ENCODE results near the gene DVL2. TPM values are rescaled to one million over a fixed set of nuclear protein-coding genes. Genes with fewer than 3 reads are reported as not detected.
A peak's percentile ranks its signal among the peaks of the same experiment; 100 is the strongest.

DVL2 gene
- polyA plus RNA-seq, 4 donors = 46.3 to 70.6 (median 51.4) TPM

- peak in 2 of 4 donors; percentile 10 to 34 for DNase-seq (ENCODE audit: low read depth in 4 of 4, low spot score in 3 of 4)
These were observed 56.3 kb downstream of the DVL2 start for GRCh38 chr17:7177954-7178477.

- peak; percentile 66 to 80 (median 70) for DNase-seq (ENCODE audit: low read depth in 4 of 4, low spot score in 3 of 4)
These were observed 56.9 kb downstream of the DVL2 start for GRCh38 chr17:7177191-7177953.

GRCh38 chr17:7176841-7177190 is 57.5 kb downstream of the DVL2 start:
- DNase-seq (ENCODE audit: low read depth in 4 of 4, low spot score in 3 of 4) = peak in 1 of 4 donors; percentile 28

DNA sequence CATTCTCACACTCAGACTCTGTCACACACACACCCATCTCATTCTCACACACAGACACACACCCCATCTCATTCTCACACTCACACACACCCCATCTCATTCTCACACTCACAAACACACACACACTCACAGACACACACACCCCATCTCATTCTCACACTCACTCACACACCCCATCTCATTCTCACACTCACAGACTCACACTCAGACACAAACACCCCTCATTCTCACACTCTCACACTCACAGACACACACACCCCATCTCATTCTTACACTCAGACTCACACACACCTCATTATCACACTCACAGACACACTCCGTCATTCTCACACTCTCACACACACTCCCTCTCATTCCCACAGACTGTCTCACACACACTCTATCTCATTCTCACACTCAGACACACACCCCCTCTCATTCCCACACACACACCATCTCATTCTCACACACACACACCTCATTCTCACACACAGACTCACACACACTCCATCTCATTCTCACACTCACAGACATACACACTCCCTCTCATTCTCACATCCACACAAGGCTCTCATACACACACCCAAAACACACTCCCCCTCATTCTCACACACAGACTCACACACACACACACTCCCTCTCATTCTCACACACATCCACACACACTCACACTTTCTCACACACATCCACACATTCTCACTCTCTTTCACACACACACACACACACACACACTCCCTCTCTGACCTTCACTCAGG is 58.0 kb downstream of the DVL2 start:
- no peak for DNase-seq (ENCODE audit: low read depth in 4 of 4, low spot score in 3 of 4)

Other genes with a start within 250 kb of the DVL2 start
- gene ALOX12, start 238.5 kb downstream of the DVL2 start, polyA plus RNA-seq (ENCODE audit: insufficient read length in 4 of 4) = 1 to 10 TPM; 1.2 to 3.2 (median 2.1) TPM
- 100 to 1,000 TPM; 108 to 194 (median 188) TPM for gene RNASEK, start 221.9 kb downstream of the DVL2 start, polyA plus RNA-seq (ENCODE audit: insufficient read length in 4 of 4)
- 10 to 100 TPM; 20.0 to 25.0 (median 23.9) TPM for gene BCL6B, start 211.5 kb downstream of the DVL2 start, polyA plus RNA-seq (ENCODE audit: insufficient read length in 4 of 4)
- gene SLC16A13, start 198.5 kb downstream of the DVL2 start, polyA plus RNA-seq (ENCODE audit: insufficient read length in 4 of 4) = 1 to 10 TPM; 1.5 to 3.8 (median 3.0) TPM
- gene SLC16A11, start 190.4 kb downstream of the DVL2 start, polyA plus RNA-seq (ENCODE audit: insufficient read length in 4 of 4) = under 1 TPM; 0.37 to 0.93 (median 0.45) TPM
- 1 to 10 TPM in 3 of 4 donors, under 1 TPM in 1; 0.99 to 2.0 (median 1.1) TPM for gene CLEC10A, start 154.3 kb downstream of the DVL2 start, polyA plus RNA-seq (ENCODE audit: insufficient read length in 4 of 4)
- gene ASGR2, start 119.7 kb downstream of the DVL2 start, polyA plus RNA-seq (ENCODE audit: insufficient read length in 4 of 4) = 1 to 10 TPM in 3 of 4 donors, under 1 TPM in 1; 0.92 to 2.0 (median 1.7) TPM
- gene ASGR1, start 55.1 kb downstream of the DVL2 start, polyA plus RNA-seq (ENCODE audit: insufficient read length in 4 of 4) = 1 to 10 TPM; 3.9 to 7.9 (median 5.9) TPM
- gene DLG4, start 14.7 kb downstream of the DVL2 start, polyA plus RNA-seq (ENCODE audit: insufficient read length in 4 of 4) = 10 to 100 TPM; 25.8 to 50.7 (median 41.7) TPM
- gene ACADVL, start 14.6 kb downstream of the DVL2 start, polyA plus RNA-seq (ENCODE audit: insufficient read length in 4 of 4) = 100 to 1,000 TPM; 318 to 561 (median 453) TPM
- gene PHF23, start 4.9 kb upstream of the DVL2 start, polyA plus RNA-seq (ENCODE audit: insufficient read length in 4 of 4) = 10 to 100 TPM; 39.1 to 62.6 (median 52.5) TPM
- 100 to 1,000 TPM; 327 to 487 (median 427) TPM for gene GABARAP, start 7.9 kb upstream of the DVL2 start, polyA plus RNA-seq (ENCODE audit: insufficient read length in 4 of 4)
- 100 to 1,000 TPM; 146 to 158 (median 156) TPM for gene CTDNEP1, start 17.2 kb upstream of the DVL2 start, polyA plus RNA-seq (ENCODE audit: insufficient read length in 4 of 4)
- 10 to 100 TPM; 45.9 to 53.5 (median 48.1) TPM for gene ELP5, start 17.7 kb upstream of the DVL2 start, polyA plus RNA-seq (ENCODE audit: insufficient read length in 4 of 4)
- 10 to 100 TPM in 3 of 4 donors, 1 to 10 TPM in 1; 1.3 to 58.7 (median 50.8) TPM for gene CLDN7, start 28.0 kb upstream of the DVL2 start, polyA plus RNA-seq (ENCODE audit: insufficient read length in 4 of 4)
- gene SLC2A4, start 47.2 kb upstream of the DVL2 start, polyA plus RNA-seq (ENCODE audit: insufficient read length in 4 of 4) = 1 to 10 TPM; 1.5 to 2.8 (median 1.9) TPM
- 1 to 10 TPM; 1.9 to 4.1 (median 2.7) TPM for gene YBX2, start 60.1 kb upstream of the DVL2 start, polyA plus RNA-seq (ENCODE audit: insufficient read length in 4 of 4)
- 100 to 1,000 TPM; 247 to 327 (median 311) TPM for gene EIF5A, start 73.1 kb upstream of the DVL2 start, polyA plus RNA-seq (ENCODE audit: insufficient read length in 4 of 4)
- gene GPS2, start 80.8 kb upstream of the DVL2 start, polyA plus RNA-seq (ENCODE audit: insufficient read length in 4 of 4) = 100 to 1,000 TPM in 1 of 4 donors, 10 to 100 TPM in 3; 73.8 to 104 (median 90.1) TPM
- gene NEURL4, start 94.8 kb upstream of the DVL2 start, polyA plus RNA-seq (ENCODE audit: insufficient read length in 4 of 4) = 10 to 100 TPM; 25.7 to 43.8 (median 27.8) TPM
- gene ACAP1, start 102.0 kb upstream of the DVL2 start, polyA plus RNA-seq (ENCODE audit: insufficient read length in 4 of 4) = 10 to 100 TPM in 2 of 4 donors, 1 to 10 TPM in 2; 6.9 to 11.0 (median 8.8) TPM
- 10 to 100 TPM; 10.9 to 12.1 (median 11.6) TPM for gene KCTD11, start 117.6 kb upstream of the DVL2 start, polyA plus RNA-seq (ENCODE audit: insufficient read length in 4 of 4)
- gene TMEM95, start 120.6 kb upstream of the DVL2 start, polyA plus RNA-seq (ENCODE audit: insufficient read length in 4 of 4) = not detected
- 1 to 10 TPM in 3 of 4 donors, under 1 TPM in 1; 1.00 to 6.1 (median 5.2) TPM for gene TNK1, start 146.6 kb upstream of the DVL2 start, polyA plus RNA-seq (ENCODE audit: insufficient read length in 4 of 4)
- gene PLSCR3, start 160.0 kb upstream of the DVL2 start, polyA plus RNA-seq (ENCODE audit: insufficient read length in 4 of 4) = 10 to 100 TPM; 30.3 to 48.7 (median 39.6) TPM
- 10 to 100 TPM; 52.8 to 90.1 (median 80.5) TPM for gene TMEM256, start 169.6 kb upstream of the DVL2 start, polyA plus RNA-seq (ENCODE audit: insufficient read length in 4 of 4)
- 10 to 100 TPM; 21.4 to 55.8 (median 32.8) TPM for gene NLGN2, start 173.3 kb upstream of the DVL2 start, polyA plus RNA-seq (ENCODE audit: insufficient read length in 4 of 4)
- not detected for gene SPEM1, start 185.8 kb upstream of the DVL2 start, polyA plus RNA-seq (ENCODE audit: insufficient read length in 4 of 4)
- under 1 TPM in 1 of 4 donors, not detected in 3; 0.18 TPM for gene SPEM2, start 191.1 kb upstream of the DVL2 start, polyA plus RNA-seq (ENCODE audit: insufficient read length in 4 of 4)
- not detected for gene SPEM3, start 194.3 kb upstream of the DVL2 start, polyA plus RNA-seq (ENCODE audit: insufficient read length in 4 of 4)
- 1 to 10 TPM; 1.1 to 4.8 (median 3.8) TPM for gene TMEM102, start 200.9 kb upstream of the DVL2 start, polyA plus RNA-seq (ENCODE audit: insufficient read length in 4 of 4)
- 10 to 100 TPM in 1 of 4 donors, 1 to 10 TPM in 3; 5.6 to 17.1 (median 8.5) TPM for gene FGF11, start 205.0 kb upstream of the DVL2 start, polyA plus RNA-seq (ENCODE audit: insufficient read length in 4 of 4)
- gene CHRNB1, start 210.5 kb upstream of the DVL2 start, polyA plus RNA-seq (ENCODE audit: insufficient read length in 4 of 4) = 10 to 100 TPM in 2 of 4 donors, 1 to 10 TPM in 2; 9.0 to 15.1 (median 9.8) TPM
- 10 to 100 TPM; 36.1 to 46.1 (median 43.4) TPM for gene ZBTB4, start 245.1 kb upstream of the DVL2 start, polyA plus RNA-seq (ENCODE audit: insufficient read length in 4 of 4)
- under 1 TPM in 2 of 4 donors, not detected in 2; 0.12 to 0.46 TPM for gene SLC35G6, start 246.9 kb upstream of the DVL2 start, polyA plus RNA-seq (ENCODE audit: insufficient read length in 4 of 4)
- gene POLR2A, start 249.8 kb upstream of the DVL2 start, polyA plus RNA-seq (ENCODE audit: insufficient read length in 4 of 4) = 100 to 1,000 TPM; 105 to 159 (median 123) TPM